H1 (cell line): Measurements from ENCODE around the gene GBF1. TPM values are rescaled to one million over a fixed set of nuclear protein-coding genes. Genes with fewer than 3 reads are reported as not detected.
A peak's percentile ranks its signal among the peaks of the same experiment; 100 is the strongest.

Experiments used
- CTCF ChIA-PET: fragments of 300-600 bp; sonication (Branson Sonifier 250); formaldehyde crosslinking; loops from one replicate; lab custom pipeline; 2021; ENCODE audit not compliant: partially characterized antibody; lab: Charles Lee
- POLR2A ChIA-PET: fragments of 300-600 bp; sonication (Branson Sonifier 250); formaldehyde crosslinking; loops from one replicate; lab custom pipeline; 2021; ENCODE audit warnings: inconsistent platforms; ENCODE audit not compliant: partially characterized antibody; lab: Charles Lee
- DNase-seq, 2 experiments: peaks; one replicate each; pipeline versions ENCODE4 v3.0.0 to v3.0.0-alpha.2; 2010 to 2022; ENCODE audit warnings: low spot score in 2 of 2, low read depth in 1 of 2, mixed read lengths in 1 of 2
- FAIRE-seq: peaks from 2 replicates; lab custom pipeline; 2011; peaks lifted over from hg19 to GRCh38; lab: Jason Lieb, UNC
- H2AFZ ChIP-seq: 2 replicates; pipeline ENCODE4 v1.8.1; 2012; ENCODE audit warnings: low read length, inconsistent platforms
- H2AK5ac ChIP-seq: 2 replicates; pipeline ENCODE4 v1.6.1; 2013; ENCODE audit warnings: low read depth, low read length
- H2BK120ac ChIP-seq: replicated peaks from 2 replicates; pipeline ENCODE3; 2013; ENCODE audit warnings: low read depth, low read length, inconsistent platforms
- H2BK12ac ChIP-seq: 2 replicates; pipeline ENCODE4 v1.6.1; 2013; ENCODE audit warnings: low read depth, low read length
- H2BK15ac ChIP-seq: 2 replicates; pipeline ENCODE4 v1.6.1; 2013; ENCODE audit warnings: low read length
- H2BK20ac ChIP-seq: 2 replicates; pipeline ENCODE4 v1.6.1; 2013; ENCODE audit warnings: low read length
- H2BK5ac ChIP-seq: 2 replicates; pipeline ENCODE4 v1.6.1; 2013; ENCODE audit warnings: low read depth, low read length
- H3K14ac ChIP-seq: 2 replicates; pipeline ENCODE4 v1.6.1; 2013; ENCODE audit warnings: inconsistent platforms; ENCODE audit not compliant: insufficient read length
- H3K18ac ChIP-seq: 2 replicates; pipeline ENCODE4 v1.6.1; 2013; ENCODE audit warnings: low read length; ENCODE audit errors: extremely low read depth
- H3K23ac ChIP-seq: 2 replicates; pipeline ENCODE4 v1.6.1; 2013; ENCODE audit warnings: inconsistent platforms; ENCODE audit not compliant: insufficient read length
- H3K23me2 ChIP-seq: 2 replicates; pipeline ENCODE4 v1.6.1; 2013; ENCODE audit warnings: low read depth, low read length
- H3K27ac ChIP-seq: 2 replicates; pipeline ENCODE4 v1.6.1; 2011; ENCODE audit warnings: low read depth, low read length, inconsistent platforms
- H3K27me3 ChIP-seq, 4 experiments: replicated peaks in 1 of 4; 1 replicate in 1 of 4; 2 replicates in 3 of 4; pipeline versions ENCODE4 v1.6.1 to v1.8.1; 2011 to 2013; ENCODE audit warnings: low read length in 3 of 4, mild to moderate bottlenecking in 3 of 4, inconsistent platforms in 2 of 4, mixed read lengths in 2 of 4, moderate library complexity in 1 of 4; ENCODE audit not compliant: control insufficient read depth in 3 of 4, insufficient read depth in 3 of 4; ENCODE audit errors: extremely low read depth in 1 of 4
- H3K36me3 ChIP-seq, 4 experiments: 2 replicates each; pipeline versions ENCODE4 v1.6.1 to v1.8.1; 2011 to 2013; ENCODE audit warnings: mild to moderate bottlenecking in 4 of 4, low read length in 3 of 4, moderate library complexity in 2 of 4, control low read depth in 1 of 4, inconsistent platforms in 1 of 4; ENCODE audit not compliant: insufficient read depth in 4 of 4, control insufficient read depth in 2 of 4
- H3K4ac ChIP-seq: replicated peaks from 2 replicates; pipeline ENCODE3; 2013; ENCODE audit warnings: low read length, low read depth, mixed read lengths, inconsistent platforms; ENCODE audit not compliant: insufficient read length
- H3K4me1 ChIP-seq, 4 experiments: replicated peaks in 1 of 4; 1 replicate in 1 of 4; 2 replicates in 3 of 4; pipeline versions ENCODE4 v1.6.1 to v1.8.1; 2011 to 2013; ENCODE audit warnings: low read length in 3 of 4, inconsistent platforms in 2 of 4, mixed read lengths in 1 of 4; ENCODE audit not compliant: insufficient read depth in 4 of 4, control insufficient read depth in 3 of 4
- H3K4me2 ChIP-seq, 2 experiments: 2 replicates each; pipeline versions ENCODE4 v1.6.1 to v1.8.1; 2011 to 2013; ENCODE audit warnings: low read depth in 2 of 2, low read length in 2 of 2, control low read depth in 1 of 2, inconsistent platforms in 1 of 2, mild to moderate bottlenecking in 1 of 2; ENCODE audit not compliant: insufficient read depth in 1 of 2
- H3K4me3 ChIP-seq, 4 experiments: fragments of 200-600, 300-600 bp in 1 of 4; sonication (generic), shearing (Covaris generic), sonication (Bioruptor Twin) in 1 of 4; 2 replicates each; pipeline versions ENCODE4 v1.5.1 to v1.8.1; 2011 to 2016; ENCODE audit warnings: low read length in 4 of 4, low read depth in 3 of 4, control low read depth in 2 of 4, inconsistent platforms in 2 of 4, mild to moderate bottlenecking in 2 of 4, mixed read lengths in 1 of 4, moderate library complexity in 1 of 4; ENCODE audit not compliant: insufficient read depth in 2 of 4; ENCODE audit errors: extremely low read depth in 1 of 4
- H3K56ac ChIP-seq: replicated peaks from 2 replicates; pipeline ENCODE3; 2013; ENCODE audit warnings: low read depth, mild to moderate bottlenecking, mixed read lengths, low read length, inconsistent platforms; ENCODE audit not compliant: insufficient read length
- H3K79me1 ChIP-seq: 2 replicates; pipeline ENCODE4 v1.6.1; 2013; ENCODE audit warnings: low read depth, low read length, control low read depth
- H3K79me2 ChIP-seq, 2 experiments: 2 replicates each; pipeline versions ENCODE4 v1.6.1 to v1.8.1; 2012 to 2013; ENCODE audit warnings: low read length in 2 of 2, mild to moderate bottlenecking in 2 of 2, inconsistent platforms in 1 of 2; ENCODE audit not compliant: insufficient read depth in 2 of 2, control insufficient read depth in 1 of 2
- H3K9ac ChIP-seq, 4 experiments: replicated peaks in 1 of 4; 1 replicate in 1 of 4; 2 replicates in 3 of 4; pipeline versions ENCODE4 v1.6.1 to v1.8.1; 2011 to 2013; ENCODE audit warnings: low read depth in 3 of 4, low read length in 3 of 4, control low read depth in 2 of 4, mild to moderate bottlenecking in 2 of 4, moderate library complexity in 2 of 4, inconsistent platforms in 1 of 4; ENCODE audit errors: extremely low read depth in 1 of 4
- H3K9me3 ChIP-seq, 2 experiments: 2 replicates each; pipeline versions ENCODE4 v1.6.1 to v1.8.1; 2012 to 2013; ENCODE audit warnings: mild to moderate bottlenecking in 2 of 2, moderate library complexity in 2 of 2, control low read depth in 1 of 2, inconsistent platforms in 1 of 2, low read depth in 1 of 2, low read length in 1 of 2, mixed read lengths in 1 of 2; ENCODE audit not compliant: insufficient read depth in 2 of 2
- H4K20me1 ChIP-seq, 2 experiments: replicated peaks in 1 of 2; 2 replicates each; pipeline versions ENCODE3 to v1.8.1; 2011 to 2013; ENCODE audit warnings: inconsistent platforms in 2 of 2, low read length in 2 of 2, mild to moderate bottlenecking in 1 of 2; ENCODE audit not compliant: insufficient read depth in 2 of 2, control insufficient read depth in 1 of 2
- H4K5ac ChIP-seq: 2 replicates; pipeline ENCODE4 v1.6.1; 2013; ENCODE audit warnings: low read length, low read depth, mixed read lengths, inconsistent platforms; ENCODE audit not compliant: insufficient read length
- H4K8ac ChIP-seq: 2 replicates; pipeline ENCODE4 v1.8.0; 2013; ENCODE audit warnings: mild to moderate bottlenecking, moderate library complexity, low read length, inconsistent platforms; ENCODE audit not compliant: insufficient read depth; ENCODE audit errors: extremely low read depth
- H4K91ac ChIP-seq: replicated peaks from 2 replicates; pipeline ENCODE3; 2013; ENCODE audit warnings: low read length, mixed read lengths, inconsistent platforms; ENCODE audit not compliant: insufficient read length
- BACH1 ChIP-seq: IDR thresholded peaks from 2 replicates; pipeline ENCODE4 v1.6.1; 2012; ENCODE audit warnings: low read length, improper control_type of control experiment
- BCL11A ChIP-seq, 2 experiments: IDR thresholded peaks; one replicate each; pipeline ENCODE4 v1.6.1; 2011; ENCODE audit warnings: low read depth in 2 of 2, low read length in 2 of 2, mild to moderate bottlenecking in 2 of 2
- CEBPB ChIP-seq: IDR thresholded peaks from 2 replicates; pipeline ENCODE4 v1.6.1; 2012; ENCODE audit warnings: low read depth, low read length
- EZH2 ChIP-seq: fragments of 200-600 bp; sonication (generic); IDR thresholded peaks from 2 replicates; pipeline ENCODE4 v1.7.1; 2012; ENCODE audit warnings: low read depth, mild to moderate bottlenecking, moderate library complexity, low read length, inconsistent platforms; ENCODE audit not compliant: severe bottlenecking
- POLR2A ChIP-seq, 2 experiments: IDR thresholded peaks; 1 replicate in 1 of 2; 2 replicates in 1 of 2; pipeline ENCODE4 v1.6.1; 2011; ENCODE audit warnings: low read depth in 2 of 2, low read length in 2 of 2, mild to moderate bottlenecking in 2 of 2; ENCODE audit errors: control extremely low read depth in 1 of 2
- RBBP5 ChIP-seq: IDR thresholded peaks from 2 replicates; pipeline ENCODE4 v1.7.1; 2012; ENCODE audit warnings: low read depth, mild to moderate bottlenecking, inconsistent platforms, low read length, moderate library complexity, borderline replicate concordance
- SIN3A ChIP-seq, 2 experiments: IDR thresholded peaks in 1 of 2; conservative IDR thresholded peaks in 1 of 2; 2 replicates each; pipeline ENCODE4 v1.6.1; 2011 to 2012; ENCODE audit warnings: low read length in 2 of 2, improper control_type of control experiment in 1 of 2, low read depth in 1 of 2, mild to moderate bottlenecking in 1 of 2
- TEAD4 ChIP-seq: IDR thresholded peaks from 2 replicates; pipeline ENCODE4 v1.6.1; 2012; ENCODE audit warnings: low read depth, low read length, inconsistent platforms, mixed read lengths
- YY1 ChIP-seq: IDR thresholded peaks from 2 replicates; pipeline ENCODE4 v1.6.1; 2011; ENCODE audit warnings: low read depth, mild to moderate bottlenecking, low read length
- ZNF274 ChIP-seq: IDR thresholded peaks from 2 replicates; pipeline ENCODE4 v1.7.0; 2012; ENCODE audit warnings: low read length, borderline replicate concordance; ENCODE audit errors: extremely low read depth
- WGBS, 2 experiments: shearing (Covaris generic) in 1 of 2; methylation state at CpG; one replicate each; pipeline versions ENCODE4 v1.1.6 to v1.1.7; 2013 to 2015; ENCODE audit warnings: low lambda C conversion rate in 2 of 2, mixed read lengths in 2 of 2, inconsistent platforms in 1 of 2, low coverage in 1 of 2, missing lambda C conversion rate in 1 of 2; ENCODE audit not compliant: insufficient replicate concordance in 2 of 2, insufficient coverage in 1 of 2, insufficient read length in 1 of 2; ENCODE audit errors: extremely low coverage in 1 of 2, missing lambda C conversion rate in 1 of 2; 5-methylcytosine and 5-hydroxymethylcytosine counted together
- polyA plus RNA-seq, 7 experiments: library from polyadenylated mRNA; depleted of rRNA in 3 of 7; stranded (reverse) in 5 of 7; unstranded in 2 of 7; fragments of >200 nt in 5 of 7; fragments of 200-250 nt in 2 of 7; gene quantifications; 1 replicate in 5 of 7; 2 replicates in 1 of 7; 4 replicates in 1 of 7; pipeline versions ENCODE4 v1.2.1 to v1.2.3, GENCODE V29; 2011 to 2013; ENCODE audit warnings: missing spikeins in 2 of 7, mixed read lengths in 2 of 7
- total RNA-seq: library from RNA; stranded (reverse); fragmentation: NEBNext Ultra II Directional; extraction: Animal tissue kit (Norgen Biotek cat#: 25700); gene quantifications from 2 replicates; pipeline ENCODE4 v1.2.1, GENCODE V29; 2021

GBF1 gene
- total and polyA plus RNA-seq, 2 of the 8 experiments (the other 6 are each of a cell fraction or from before 2014, with no cell fraction given) = 11.0 to 25.5 TPM

GRCh38 chr10:102422545-102423129 is 177.3 kb downstream of the GBF1 start:
- ChIA-PET POLR2A (interaction anchor here (0.9 to 7.9 kb wide), 11 partner anchors 8 to 307 kb away, joined by 3 to 56 read pairs (median 25); partner anchors contain the start of genes C10orf95, CUEDC2 and NFKB2), CTCF (interaction anchor here (0.6 to 9.5 kb wide), 29 partner anchors 9 to 252 kb away, joined by 3 to 78 read pairs (median 5); partner anchors contain the start of genes C10orf95 and CUEDC2)
- no peak overlapping the region for H3K23ac ChIP-seq
- H3K4me1 ChIP-seq = peaks cover 0 to 23% (median 10%) of the 10 kb centered on the region in 4 experiments; a peak in 5 of 7 replicates
- no peaks in the 10 kb centered on the region for H3K9me3 ChIP-seq
- H3K4me3 ChIP-seq = peak overlapping the region; percentile 74 to 92 (median 80); a peak in 6 of 8 replicates
- no peak overlapping the region for H3K56ac ChIP-seq
- H2BK20ac ChIP-seq = no peak overlapping the region
- peak overlapping the region; percentile 88 to 100 for H3K4me2 ChIP-seq
- no peak overlapping the region for H2BK5ac ChIP-seq
- H4K20me1 ChIP-seq = peaks cover 5 to 9% of the 10 kb centered on the region in 2 experiments
- peak overlapping the region; percentile 3 for H4K5ac ChIP-seq
- H3K14ac ChIP-seq = no peak overlapping the region
- 24% methylated on average over 27 of the region's 28 CpGs; no CpG with 5 or more reads in 1 of the 2 experiments for WGBS, 2 experiments
- no peaks in the 10 kb centered on the region for H3K79me2 ChIP-seq
- no peaks in the 10 kb centered on the region for H3K79me1 ChIP-seq
- H2AFZ ChIP-seq = no peak overlapping the region
- H4K91ac ChIP-seq = peak overlapping the region; percentile 37
- H2AK5ac ChIP-seq = no peak overlapping the region
- FAIRE-seq = no peak
- 0 out of 8 replicates have a peak, but pooled peaks cover 0 to 3% (median 0%) of the 10 kb centered on the region in 4 experiments for H3K36me3 ChIP-seq
- H2BK120ac ChIP-seq = no peak overlapping the region
- H2BK12ac ChIP-seq = no peak overlapping the region
- H3K4ac ChIP-seq = peak overlapping the region; percentile 12
- no peak overlapping the region; a peak in 2 of 7 replicates for H3K9ac ChIP-seq
- H3K23me2 ChIP-seq = peaks cover 32% of the 10 kb centered on the region
- H3K27ac ChIP-seq = no peak overlapping the region
- no peaks in the 10 kb centered on the region for H3K27me3 ChIP-seq
- no peak overlapping the region for H4K8ac ChIP-seq
- H3K18ac ChIP-seq = peak overlapping the region; percentile 48
- DNase-seq = peak; percentile 67 to 89
- peak overlapping the region; percentile 61; the same call in 1 of the 2 replicates for H2BK15ac ChIP-seq
- no peak for TF ChIP-seq ZNF274
- TF ChIP-seq TEAD4 = no peak
- no peak for TF ChIP-seq CEBPB
- TF ChIP-seq EZH2 = peak; percentile 21
- peak; percentile 63 to 87; a peak in 2 of 4 replicates for TF ChIP-seq SIN3A (conservative IDR thresholded peaks at IDR 0.05 in 1 of 2, IDR thresholded peaks at IDR 0.05 in 1 of 2; ENCODE audit: low read depth in 1 of 2, low read length in 2 of 2)
- 0 out of 2 replicates have a peak, but pooled peaks have one; percentile 6 for TF ChIP-seq BACH1
- no peak for TF ChIP-seq BCL11A (IDR thresholded peaks at IDR 0.05; ENCODE audit: low read depth in 2 of 2, low read length in 2 of 2)
- TF ChIP-seq RBBP5 = no peak
- peak; percentile 80; the same call in 1 of the 2 replicates for TF ChIP-seq YY1
- no peak for TF ChIP-seq POLR2A (IDR thresholded peaks at IDR 0.05; ENCODE audit: control extremely low read depth in 1 of 2, low read depth in 2 of 2, low read length in 2 of 2)
